HAP-1 (cell line): ENCODE data around the gene OR6C75.
"Not testable (repeated sequence)": the region's sequence is repeated elsewhere in the genome, so short reads cannot be mapped to it uniquely, and the experiment has no call there.

Experiments used
- DNase-seq, 2 experiments: peaks; one replicate each; pipeline ENCODE4 v3.0.0-alpha.2; 2016 to 2020; ENCODE audit warnings: low spot score in 2 of 2
- H3K27me3 ChIP-seq: fragments of 250-450 bp; sonication (Bioruptor Pico); 2 replicates; pipeline ENCODE4 v1.5.1; 2020; ENCODE audit warnings: low read depth, mild to moderate bottlenecking, moderate library complexity
- H3K36me3 ChIP-seq: fragments of 250-450 bp; sonication (Bioruptor Pico); replicated peaks from 2 replicates; pipeline ENCODE4 v1.5.1; 2020; ENCODE audit warnings: mild to moderate bottlenecking
- H3K4me1 ChIP-seq: fragments of 250-450 bp; sonication (Bioruptor Pico); 2 replicates; pipeline ENCODE4 v1.5.1; 2020; ENCODE audit warnings: mild to moderate bottlenecking
- H3K4me3 ChIP-seq: fragments of 250-450 bp; sonication (Bioruptor Pico); 2 replicates; pipeline ENCODE4 v1.5.1; 2020; ENCODE audit warnings: mild to moderate bottlenecking, moderate library complexity
- H3K9me3 ChIP-seq: fragments of 250-450 bp; sonication (Bioruptor Pico); 2 replicates; pipeline ENCODE4 v1.5.1; 2020; ENCODE audit warnings: mild to moderate bottlenecking, moderate library complexity
- in situ Hi-C: fragments of 300-500 bp; cut with MboI; formaldehyde crosslinking; loops from 3 replicates; pipeline ENCODE4 v1.14.3; 2020; ENCODE audit warnings: low sequenced_read_pairs, inconsistent platforms, mixed read lengths

The OR6C75 gene

GRCh38 chr12:55362675-55363074, at the start of gene OR6C75:
Gene OR6C75 (plus strand): TSS chr12:55362975. CDS start chr12:55365111, 2,136 bp downstream.
- Histone ChIP-seq H3K27me3 (no peaks in the 10 kb centered on the region), H3K9me3 (no peaks in the 10 kb centered on the region), H3K4me1 (no peaks in the 10 kb centered on the region), H3K36me3 (no peaks in the 10 kb centered on the region), H3K4me3 (no peak within 1 kb of the TSS)
- no peak for DNase-seq
- in situ Hi-C loops, result no loop called here

- Histone ChIP-seq H3K27me3 (no peaks in the 10 kb centered on the region), H3K36me3 (no peaks in the 10 kb centered on the region)
- in situ Hi-C loops, result no loop called here
Observed at GRCh38 chr12:55314043-55314442, 48.7 kb upstream of the OR6C75 start, which contains the start of gene OR6C1. Gene OR6C1 (plus strand): TSS chr12:55314343. CDS start chr12:55320600, 6,257 bp downstream.

GRCh38 chr12:55320201-55320600, 42.6 kb upstream of the OR6C75 start:
- H3K4me3 ChIP-seq, result no peak overlapping the region
- in situ Hi-C loops, result no loop called here
- H3K27me3 ChIP-seq, result no peaks in the 10 kb centered on the region
- no peaks in the 10 kb centered on the region for H3K36me3 ChIP-seq
- DNase-seq, result no peak
- no peaks in the 10 kb centered on the region for H3K4me1 ChIP-seq
- no peaks in the 10 kb centered on the region for H3K9me3 ChIP-seq

More at GRCh38 chr12:55314043-55314442, 48.7 kb upstream of the OR6C75 start, which contains the start of gene OR6C1:
- Histone ChIP-seq H3K9me3 (no peaks in the 10 kb centered on the region), H3K4me3 (no peak within 1 kb of the TSS), H3K4me1 (no peaks in the 10 kb centered on the region)
- no peak for DNase-seq

- H3K4me1 ChIP-seq, in situ Hi-C loops, H3K9me3 ChIP-seq, H3K36me3 ChIP-seq, H3K4me3 ChIP-seq, H3K27me3 ChIP-seq, DNase-seq: not testable (repeated sequence)
Observed at GRCh38 chr12:55325801-55326200, 37.0 kb upstream of the OR6C75 start.

GRCh38 chr12:55330446-55330845, 32.3 kb upstream of the OR6C75 start, which contains the start of gene OR6C3:
Gene OR6C3 (plus strand): TSS chr12:55330746. CDS start chr12:55331701, 955 bp downstream.
- no peaks in the 10 kb centered on the region for H3K36me3 ChIP-seq
- no peaks in the 10 kb centered on the region for H3K27me3 ChIP-seq
- in situ Hi-C loops, result no loop called here
- no peak within 1 kb of the TSS for H3K4me3 ChIP-seq
- no peaks in the 10 kb centered on the region for H3K4me1 ChIP-seq
- H3K9me3 ChIP-seq, result no peaks in the 10 kb centered on the region
- DNase-seq, result no peak

GRCh38 chr12:55336002-55336401, 26.8 kb upstream of the OR6C75 start:
- in situ Hi-C loops, result no loop called here
- no peaks in the 10 kb centered on the region for H3K36me3 ChIP-seq
- no peaks in the 10 kb centered on the region for H3K9me3 ChIP-seq
- H3K4me3 ChIP-seq, result no peak overlapping the region
- H3K27me3 ChIP-seq, result no peaks in the 10 kb centered on the region
- H3K4me1 ChIP-seq, result no peaks in the 10 kb centered on the region
- DNase-seq, result no peak

GRCh38 chr12:55355338-55355737, 7.4 kb upstream of the OR6C75 start:
- in situ Hi-C loops, DNase-seq: not testable (repeated sequence)

GRCh38 chr12:55365086-55365485, 2.3 kb downstream of the OR6C75 start:
- in situ Hi-C loops, result no loop called here
- Histone ChIP-seq H3K9me3 (no peaks in the 10 kb centered on the region), H3K4me3 (no peak overlapping the region), H3K36me3 (no peaks in the 10 kb centered on the region), H3K27me3 (no peaks in the 10 kb centered on the region), H3K4me1 (no peaks in the 10 kb centered on the region)
- DNase-seq, result no peak

More at GRCh38 chr12:55355338-55355737, 7.4 kb upstream of the OR6C75 start:
- not testable (repeated sequence) for H3K27me3 ChIP-seq, H3K4me1 ChIP-seq, H3K4me3 ChIP-seq, H3K9me3 ChIP-seq, H3K36me3 ChIP-seq

- in situ Hi-C loops, result no loop called here
- H3K4me1 ChIP-seq, result no peaks in the 10 kb centered on the region
- DNase-seq, result no peak
- H3K4me3 ChIP-seq, result no peak overlapping the region
- no peaks in the 10 kb centered on the region; the same call in 1 of the 2 replicates for H3K27me3 ChIP-seq
- H3K36me3 ChIP-seq, result no peaks in the 10 kb centered on the region
- H3K9me3 ChIP-seq, result no peaks in the 10 kb centered on the region
Observed at GRCh38 chr12:55372521-55372920, 9.7 kb downstream of the OR6C75 start.

- Histone ChIP-seq H3K4me3 (no peak overlapping the region), H3K36me3 (no peaks in the 10 kb centered on the region), H3K9me3 (no peaks in the 10 kb centered on the region), H3K4me1 (no peaks in the 10 kb centered on the region), H3K27me3 (no peaks in the 10 kb centered on the region)
- no peak for DNase-seq
- in situ Hi-C loops, result no loop called here
Observed at GRCh38 chr12:55385891-55386290, 23.1 kb downstream of the OR6C75 start.

GRCh38 chr12:55392032-55392795, 29.4 kb downstream of the OR6C75 start:
- no peaks in the 10 kb centered on the region for H3K9me3 ChIP-seq
- in situ Hi-C loops, result no loop called here
- no peak overlapping the region for H3K4me3 ChIP-seq
- H3K4me1 ChIP-seq, result no peaks in the 10 kb centered on the region
- no peak for DNase-seq
- H3K27me3 ChIP-seq, result no peaks in the 10 kb centered on the region
- H3K36me3 ChIP-seq, result no peaks in the 10 kb centered on the region

- Histone ChIP-seq H3K9me3 (no peaks in the 10 kb centered on the region), H3K36me3 (no peaks in the 10 kb centered on the region), H3K27me3 (no peaks in the 10 kb centered on the region), H3K4me1 (no peaks in the 10 kb centered on the region), H3K4me3 (no peak overlapping the region)
- in situ Hi-C loops, result no loop called here
- no peak for DNase-seq
Observed at GRCh38 chr12:55396326-55396725, 33.6 kb downstream of the OR6C75 start.

GRCh38 chr12:55400229-55400628, 37.5 kb downstream of the OR6C75 start, which contains the start of gene OR6C65:
Gene OR6C65 (plus strand): TSS chr12:55400529. CDS start chr12:55400529, 0 bp downstream.
- Histone ChIP-seq H3K4me3 (no peak within 1 kb of the TSS), H3K36me3 (no peaks in the 10 kb centered on the region), H3K27me3 (no peaks in the 10 kb centered on the region), H3K4me1 (no peaks in the 10 kb centered on the region), H3K9me3 (no peaks in the 10 kb centered on the region)
- no peak for DNase-seq
- in situ Hi-C loops, result no loop called here

- Histone ChIP-seq H3K9me3 (no peaks in the 10 kb centered on the region), H3K27me3 (no peaks in the 10 kb centered on the region), H3K4me1 (no peaks in the 10 kb centered on the region), H3K4me3 (no peak overlapping the region), H3K36me3 (no peaks in the 10 kb centered on the region)
- no peak for DNase-seq
- in situ Hi-C loops, result no loop called here
Observed at GRCh38 chr12:55407866-55408265, 45.1 kb downstream of the OR6C75 start.
